GM12878 (cell line): ENCODE data around the gene AKAP17A. TPM values are rescaled to one million over a fixed set of nuclear protein-coding genes. Genes with fewer than 3 reads are reported as not detected.

Experiments
- ATAC-seq: fragments of 200-7000 bp; cut with Tn5 transposase; 3 replicates; pipeline ENCODE4 v1.9.1; 2020; ENCODE audit warnings: mild to moderate bottlenecking, moderate library complexity
- BruUV-seq: library from RNA; stranded (reverse); fragments of 400-500 nt; replicated peaks from 2 replicates; lab custom pipeline; 2021; lab: Mats Ljungman, UMichigan
- CTCF ChIA-PET: fragments of 300-600 bp; sonication (Branson Sonifier 250); formaldehyde crosslinking; extraction: SDS; loops from one replicate; lab custom pipeline; 2021; ENCODE audit warnings: inconsistent platforms; lab: Yijun Ruan, JAX
- POLR2A ChIA-PET: fragments of 350-600 bp; formaldehyde crosslinking; extraction: SDS; loops from one replicate; lab custom pipeline; 2021; ENCODE audit warnings: inconsistent platforms; lab: Charles Lee
- RAD21 ChIA-PET: fragments of 300-600 bp; sonication (Branson Sonifier 250); formaldehyde crosslinking; loops from one replicate; lab custom pipeline; 2023; ENCODE audit warnings: antibody characterized with exemption; ENCODE audit not compliant: unreplicated experiment; lab: Charles Lee
- SMC1A ChIA-PET: fragments of 300-600 bp; sonication (Branson Sonifier 250); formaldehyde crosslinking; loops from one replicate; lab custom pipeline; 2023; ENCODE audit not compliant: unreplicated experiment, uncharacterized antibody; lab: Charles Lee
- DNase-seq: peaks from one replicate; pipeline ENCODE4 v3.0.0-alpha.2; 2011; ENCODE audit warnings: low read depth, low spot score
- FAIRE-seq: peaks from 3 replicates; lab custom pipeline; 2011; peaks lifted over from hg19 to GRCh38; lab: Jason Lieb, UNC
- H2AFZ ChIP-seq: 2 replicates; pipeline ENCODE4 v1.6.0; 2011; ENCODE audit warnings: low read depth, low read length, control low read depth; ENCODE audit not compliant: control insufficient read depth
- H3K27ac ChIP-seq: 2 replicates; pipeline ENCODE4 v1.5.1; 2011; ENCODE audit warnings: control low read depth; ENCODE audit not compliant: control insufficient read depth, insufficient read depth
- H3K27me3 ChIP-seq, 2 experiments: replicated peaks in 1 of 2; 2 replicates each; pipeline versions ENCODE4 v1.6.0 to v1.6.1; 2011; ENCODE audit warnings: low read length in 1 of 2; ENCODE audit not compliant: control insufficient read depth in 2 of 2, insufficient read depth in 2 of 2
- H3K36me3 ChIP-seq, 2 experiments: 2 replicates each; pipeline ENCODE4 v1.5.1; 2011; ENCODE audit warnings: low read length in 1 of 2; ENCODE audit not compliant: control insufficient read depth in 2 of 2, insufficient read depth in 2 of 2
- H3K4me1 ChIP-seq: 2 replicates; pipeline ENCODE4 v1.6.1; 2011; ENCODE audit warnings: mild to moderate bottlenecking, low read length, moderate library complexity, mixed read lengths; ENCODE audit not compliant: control insufficient read depth, insufficient read depth
- H3K4me2 ChIP-seq: 2 replicates; pipeline ENCODE4 v1.6.0; 2011; ENCODE audit warnings: control low read depth; ENCODE audit not compliant: control insufficient read depth, insufficient read depth
- H3K4me3 ChIP-seq: fragments of 200-600 bp; sonication (generic); 2 replicates; pipeline ENCODE4 v1.5.1; 2016
- H3K79me2 ChIP-seq: 2 replicates; pipeline ENCODE4 v1.6.0; 2011; ENCODE audit warnings: low read length; ENCODE audit not compliant: control insufficient read depth, insufficient read depth
- H3K9ac ChIP-seq: 2 replicates; pipeline ENCODE4 v1.8.0; 2011; ENCODE audit warnings: low read length, control low read depth, mixed read lengths; ENCODE audit not compliant: control insufficient read depth, insufficient read depth
- H3K9me3 ChIP-seq: replicated peaks from 3 replicates; pipeline ENCODE4 v1.5.1; 2011; ENCODE audit warnings: mild to moderate bottlenecking, low read length; ENCODE audit not compliant: control insufficient read depth, insufficient read depth
- H4K20me1 ChIP-seq: 2 replicates; pipeline ENCODE4 v1.6.0; 2011; ENCODE audit not compliant: control insufficient read depth, insufficient read depth
- CHD4 ChIP-seq: fragments of 200-600 bp; sonication (generic); IDR thresholded peaks from 2 replicates; pipeline ENCODE4 v1.6.1; 2016; ENCODE audit warnings: mild to moderate bottlenecking
- E4F1 ChIP-seq: fragments of 450-650 bp; IDR thresholded peaks from 2 replicates; pipeline ENCODE4 v1.6.1; 2018; ENCODE audit warnings: borderline replicate concordance, mild to moderate bottlenecking; ENCODE audit not compliant: partially characterized antibody
- IKZF2 ChIP-seq, 2 experiments: fragments of 450-650 bp; IDR thresholded peaks; 2 replicates each; pipeline ENCODE4 v1.6.1; 2017; ENCODE audit warnings: mild to moderate bottlenecking in 2 of 2, moderate library complexity in 2 of 2
- MEF2B ChIP-seq: fragments of 450-650 bp; IDR thresholded peaks from 2 replicates; pipeline ENCODE4 v1.6.1; 2018; ENCODE audit warnings: mild to moderate bottlenecking, moderate library complexity; ENCODE audit not compliant: partially characterized antibody, poor library complexity, severe bottlenecking
- POLR2A ChIP-seq: IDR thresholded peaks from 2 replicates; pipeline ENCODE4 v1.6.1; 2011; ENCODE audit warnings: low read depth, mild to moderate bottlenecking, low read length
- POLR2AphosphoS5 ChIP-seq: IDR thresholded peaks from 2 replicates; pipeline ENCODE4 v1.6.1; 2011; ENCODE audit warnings: mild to moderate bottlenecking, low read length, inconsistent platforms
- POU2F2 ChIP-seq: IDR thresholded peaks from 3 replicates; pipeline ENCODE4 v1.6.1; 2011; ENCODE audit warnings: low read depth, mild to moderate bottlenecking, low read length, borderline replicate concordance
- RCOR1 ChIP-seq: conservative IDR thresholded peaks from 2 replicates; pipeline ENCODE4 v1.6.1; 2012; ENCODE audit warnings: low read depth, low read length, improper control_type of control experiment
- SMC3 ChIP-seq: IDR thresholded peaks from 2 replicates; pipeline ENCODE4 v1.6.1; 2011; ENCODE audit warnings: low read length, improper control_type of control experiment, borderline replicate concordance
- ZZZ3 ChIP-seq: IDR thresholded peaks from 2 replicates; pipeline ENCODE4 v1.6.1; 2011; ENCODE audit warnings: low read depth; ENCODE audit not compliant: control insufficient read depth, insufficient read length
- WGBS: methylation state at CpG from one replicate; pipeline ENCODE4 v1.1.6; 2016; ENCODE audit warnings: low lambda C conversion rate; ENCODE audit not compliant: insufficient replicate concordance, insufficient coverage; ENCODE audit errors: missing lambda C conversion rate; 5-methylcytosine and 5-hydroxymethylcytosine counted together
- in situ Hi-C: fragments of 300-500 bp; cut with MboI; formaldehyde crosslinking; loops from 9 replicates; pipeline ENCODE4 v1.14.3; 2018; ENCODE audit warnings: mixed read lengths
- intact Hi-C: fragments of 100-400 bp; cut with micrococcal nuclease; formaldehyde crosslinking; loops from one replicate; pipeline ENCODE4 v1.14.2; 2022; ENCODE audit not compliant: unreplicated experiment
- polyA plus RNA-seq, 11 experiments: library from polyadenylated mRNA; depleted of rRNA in 4 of 11; unstranded in 6 of 11; stranded (reverse) in 5 of 11; fragments of >200 nt; fragmentation: Nextera tagmentation in 4 of 11; fragmentation: Illumina TruSeq in 1 of 11; extraction: Ambion mirVana in 4 of 11; extraction: Trizol in 1 of 11; gene quantifications; 1 replicate in 1 of 11; 2 replicates in 10 of 11; pipeline versions ENCODE4 v1.2.1 to v1.2.3, GENCODE V29; 2011 to 2016; ENCODE audit warnings: inconsistent platforms in 2 of 11, missing spikeins in 2 of 11, low read depth in 1 of 11
- total RNA-seq, 4 experiments: library from RNA; depleted of rRNA in 3 of 4; stranded (reverse); fragments of >200 nt in 3 of 4; fragmentation: Illumina TruSeq in 1 of 4; extraction: Trizol in 1 of 4; gene quantifications; 2 replicates each; pipeline versions ENCODE4 v1.2.1 to v1.2.3, GENCODE V29; 2013 to 2021

The AKAP17A gene
- total and polyA plus RNA-seq, 10 of the 15 experiments (the other 5 are each of a cell fraction or from before 2014, with no cell fraction given), result 3.0 to 55.8 (median 25.5) TPM

- no peak overlapping the region for H3K4me2 ChIP-seq
- no peaks in the 10 kb centered on the region; the same call in 2 of the 3 replicates for H3K9me3 ChIP-seq
- CTCF ChIA-PET, result no interaction called here
- intact Hi-C loops, result loop anchor here (10.0 kb wide), 1 partner anchor 265 kb away; the partner anchor contains the start of gene IL3RA
- in situ Hi-C loops, result no loop called here
- RAD21 ChIA-PET, result no interaction called here
- H2AFZ ChIP-seq, result no peak overlapping the region
- no peak overlapping the region for H3K4me3 ChIP-seq
- peaks cover 4% of the 10 kb centered on the region; the same call in 1 of the 2 replicates for H3K4me1 ChIP-seq
- H3K9ac ChIP-seq, result no peak overlapping the region
- no peak overlapping the region for H3K27ac ChIP-seq
- no peak for TF ChIP-seq E4F1
- no peak for TF ChIP-seq RCOR1
- TF ChIP-seq POLR2A, result no peak; the same call in none of the 2 replicates
- TF ChIP-seq CHD4, result no peak
- no peak for TF ChIP-seq ZZZ3
- TF ChIP-seq MEF2B, result no peak
- TF ChIP-seq POU2F2, result no peak
- no peak for TF ChIP-seq POLR2AphosphoS5
- no peak for TF ChIP-seq SMC3
- no peak for TF ChIP-seq IKZF2 (IDR thresholded peaks at IDR 0.05)
- no peak for ATAC-seq
- no TSS peak for BruUV-seq
- H3K36me3 ChIP-seq, result peaks cover 30 to 69% of the 10 kb centered on the region in 2 experiments
- H3K27me3 ChIP-seq, result no peaks in the 10 kb centered on the region
- H4K20me1 ChIP-seq, result no peaks in the 10 kb centered on the region; the same call in none of the 2 replicates
- peaks cover 14% of the 10 kb centered on the region for H3K79me2 ChIP-seq
- FAIRE-seq, result no peak
- WGBS, result 99% methylated on average over 36 of the region's 36 CpGs
- no peak for DNase-seq
- POLR2A ChIA-PET, result no interaction called here
- SMC1A ChIA-PET, result no interaction called here
Measured at GRCh38 chrX:1599791-1600405, 8.5 kb downstream of the AKAP17A start.
